K562 (cell line): ENCODE data around the gene TVP23A. TPM values are rescaled to one million over a fixed set of nuclear protein-coding genes. Genes with fewer than 3 reads are reported as not detected.

Experiments used
- ADNP ChIP-seq: fragments of 200-800 bp; sonication (Bioruptor generic); IDR thresholded peaks from 2 replicates; pipeline ENCODE4 v1.6.1; 2016; ENCODE audit warnings: missing genetic modification characterization, missing compliant biosample characterization
- BMI1 ChIP-seq: fragments of 150-350 bp; IDR thresholded peaks from 2 replicates; pipeline ENCODE4 v1.6.1; 2014; ENCODE audit warnings: low read length
- CEBPG ChIP-seq, 3 experiments: fragments of 200-800 bp in 1 of 3; sonication (Bioruptor generic) in 1 of 3; sonication (generic) in 1 of 3; formaldehyde crosslinking in 1 of 3; IDR thresholded peaks in 2 of 3; conservative IDR thresholded peaks in 1 of 3; 2 replicates each; pipeline versions ENCODE4 v1.6.1 to v1.8.0; 2016 to 2022; ENCODE audit warnings: missing compliant biosample characterization in 2 of 3, missing genetic modification characterization in 2 of 3, mild to moderate bottlenecking in 1 of 3, missing genetic modification reagents in 1 of 3
- DEAF1 ChIP-seq: fragments of 450-650 bp; formaldehyde crosslinking; IDR thresholded peaks from 2 replicates; pipeline ENCODE4 v1.4.0; 2020; ENCODE audit warnings: mild to moderate bottlenecking, moderate library complexity
- E2F5 ChIP-seq: sonication (generic); formaldehyde crosslinking; IDR thresholded peaks from 2 replicates; pipeline ENCODE4 v1.8.0; 2022; ENCODE audit warnings: mild to moderate bottlenecking, missing genetic modification reagents
- E2F6 ChIP-seq, 2 experiments: IDR thresholded peaks; 2 replicates each; pipeline ENCODE4 v1.6.1; 2011; ENCODE audit warnings: borderline replicate concordance in 1 of 2, control low read depth in 1 of 2, low read depth in 1 of 2, low read length in 1 of 2, mild to moderate bottlenecking in 1 of 2, mixed read lengths in 1 of 2, moderate library complexity in 1 of 2; ENCODE audit not compliant: insufficient read depth in 1 of 2, insufficient read length in 1 of 2, poor library complexity in 1 of 2, severe bottlenecking in 1 of 2; ENCODE audit errors: extremely low read depth in 1 of 2
- EGR1 ChIP-seq: fragments of 450-650 bp; conservative IDR thresholded peaks from 2 replicates; pipeline ENCODE4 v1.6.1; 2017; ENCODE audit warnings: mild to moderate bottlenecking
- FOXM1 ChIP-seq, 2 experiments: fragments of 450-650 bp in 1 of 2; sonication (generic) in 1 of 2; formaldehyde crosslinking in 1 of 2; IDR thresholded peaks; 2 replicates each; pipeline versions ENCODE4 v1.6.1 to v1.9.0; 2017 to 2022; ENCODE audit warnings: low read depth in 2 of 2, mild to moderate bottlenecking in 2 of 2, missing genetic modification reagents in 1 of 2, moderate library complexity in 1 of 2
- HDGF ChIP-seq: fragments of 450-650 bp; IDR thresholded peaks from 2 replicates; pipeline ENCODE4 v1.6.1; 2016
- IRF9 ChIP-seq: fragments of 450-650 bp; IDR thresholded peaks from 2 replicates; pipeline ENCODE4 v1.6.1; 2016; ENCODE audit warnings: missing biosample characterization, missing genetic modification characterization
- KHSRP ChIP-seq: fragments of 450-650 bp; IDR thresholded peaks from 2 replicates; pipeline ENCODE4 v1.6.1; 2017
- KLF10 ChIP-seq: fragments of 250-450 bp; sonication (Bioruptor Pico); IDR thresholded peaks from 2 replicates; pipeline ENCODE4 v1.6.1; 2021; ENCODE audit warnings: matching md5 sums
- NELFE ChIP-seq: IDR thresholded peaks from 2 replicates; pipeline ENCODE4 v1.6.1; 2011; ENCODE audit warnings: mild to moderate bottlenecking; ENCODE audit not compliant: insufficient read depth, insufficient read length
- NONO ChIP-seq, 2 experiments: fragments of 200-400 bp in 1 of 2; fragments of 450-650 bp in 1 of 2; formaldehyde crosslinking in 1 of 2; IDR thresholded peaks; 2 replicates each; pipeline ENCODE4 v1.6.1; 2017; ENCODE audit warnings: low read depth in 2 of 2, mild to moderate bottlenecking in 2 of 2, moderate library complexity in 2 of 2, low read length in 1 of 2
- NUFIP1 ChIP-seq: fragments of 450-650 bp; IDR thresholded peaks from 2 replicates; pipeline ENCODE4 v1.6.1; 2018; ENCODE audit not compliant: partially characterized antibody
- RFX1 ChIP-seq: fragments of 450-650 bp; IDR thresholded peaks from 2 replicates; pipeline ENCODE4 v1.6.1; 2016; ENCODE audit warnings: mild to moderate bottlenecking, moderate library complexity
- ZKSCAN1 ChIP-seq: fragments of 150-350 bp; IDR thresholded peaks from 2 replicates; pipeline ENCODE4 v1.6.1; 2016; ENCODE audit warnings: low read depth, low read length
- ZNF175 ChIP-seq: fragments of 200-800 bp; sonication (Bioruptor generic); IDR thresholded peaks from 2 replicates; pipeline ENCODE4 v1.6.1; 2016; ENCODE audit warnings: low read depth, mild to moderate bottlenecking, missing genetic modification characterization, missing compliant biosample characterization
- ZNF316 ChIP-seq: fragments of 450-650 bp; IDR thresholded peaks from 2 replicates; pipeline ENCODE4 v1.6.1; 2016
- ZNF408 ChIP-seq: fragments of 250-450 bp; sonication (Bioruptor Pico); IDR thresholded peaks from 2 replicates; pipeline ENCODE4 v1.4.0; 2020; ENCODE audit warnings: low read depth, mild to moderate bottlenecking, moderate library complexity
- ZNF57 ChIP-seq: fragments of 450-650 bp; formaldehyde crosslinking; IDR thresholded peaks from 2 replicates; pipeline ENCODE4 v1.4.0; 2020; ENCODE audit warnings: mild to moderate bottlenecking, moderate library complexity
- polyA plus RNA-seq, 8 experiments: library from polyadenylated mRNA; depleted of rRNA in 4 of 8; stranded (reverse) in 5 of 8; unstranded in 3 of 8; fragments of >200 nt; fragmentation: Nextera tagmentation in 2 of 8; fragmentation: Illumina TruSeq in 1 of 8; extraction: Ambion mirVana in 2 of 8; extraction: Trizol in 1 of 8; gene quantifications; 2 replicates each; pipeline versions ENCODE4 v1.2.1 to v1.2.3, GENCODE V29; 2011 to 2014; ENCODE audit warnings: inconsistent platforms in 1 of 8, missing spikeins in 1 of 8
- total RNA-seq, 7 experiments: library from RNA; depleted of rRNA in 6 of 7; stranded (reverse); fragments of >200 nt in 6 of 7; fragmentation: Illumina TruSeq in 2 of 7; extraction: Trizol in 2 of 7; gene quantifications; 2 replicates each; pipeline versions ENCODE4 v1.2.1 to v1.2.3, GENCODE V29; 2011 to 2021; ENCODE audit warnings: low replicate concordance in 1 of 7
- TF ChIP-seq, protein P1 (sequence below): fragments of 250-450 bp; sonication (Bioruptor Pico); IDR thresholded peaks from 2 replicates; pipeline ENCODE4 v1.4.0; 2020; ENCODE audit warnings: mild to moderate bottlenecking, moderate library complexity

TVP23A gene
- total and polyA plus RNA-seq, 9 of the 15 experiments (the other 6 are each of a cell fraction or from before 2014, with no cell fraction given), result 0.04 to 0.77 (median 0.10) TPM; not detected in 3

GRCh38 chr16:10743610-10744369 lies 74.8 kb downstream of the TVP23A start, which contains the start of gene NUBP1 (continued):
- peak; percentile 77 for TF ChIP-seq EGR1
- TF ChIP-seq ADNP (tag), result no peak
- no peak for TF ChIP-seq ZNF408 (CRISPR knock-in tag)
- TF ChIP-seq ZNF175 (CRISPR knock-in tag), result no peak
- TF ChIP-seq CEBPG (CRISPR knock-in tag; IDR thresholded peaks at IDR 0.05), result no peak
- no peak for TF ChIP-seq CEBPG (tag; conservative IDR thresholded peaks at IDR 0.05 in 1 of 2, IDR thresholded peaks at IDR 0.05 in 1 of 2)
- TF ChIP-seq KHSRP, result no peak
- TF ChIP-seq KLF10 (CRISPR knock-in tag), result no peak
- TF ChIP-seq, protein P1, sequence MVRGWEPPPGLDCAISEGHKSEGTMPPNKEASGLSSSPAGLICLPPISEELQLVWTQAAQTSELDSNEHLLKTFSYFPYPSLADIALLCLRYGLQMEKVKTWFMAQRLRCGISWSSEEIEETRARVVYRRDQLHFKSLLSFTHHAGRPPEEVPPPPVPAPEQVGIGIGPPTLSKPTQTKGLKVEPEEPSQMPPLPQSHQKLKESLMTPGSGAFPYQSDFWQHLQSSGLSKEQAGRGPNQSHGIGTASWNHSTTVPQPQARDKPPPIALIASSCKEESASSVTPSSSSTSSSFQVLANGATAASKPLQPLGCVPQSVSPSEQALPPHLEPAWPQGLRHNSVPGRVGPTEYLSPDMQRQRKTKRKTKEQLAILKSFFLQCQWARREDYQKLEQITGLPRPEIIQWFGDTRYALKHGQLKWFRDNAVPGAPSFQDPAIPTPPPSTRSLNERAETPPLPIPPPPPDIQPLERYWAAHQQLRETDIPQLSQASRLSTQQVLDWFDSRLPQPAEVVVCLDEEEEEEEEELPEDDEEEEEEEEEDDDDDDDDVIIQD (CRISPR knock-in tag), result 0 out of 2 replicates have a peak, but pooled peaks have one; percentile 74
- TF ChIP-seq E2F5 (CRISPR knock-in tag), result no peak
- no peak for TF ChIP-seq NELFE
- no peak for TF ChIP-seq RFX1
- no peak for TF ChIP-seq NONO (IDR thresholded peaks at IDR 0.05; ENCODE audit: low read depth in 2 of 2, low read length in 1 of 2)
- no peak for TF ChIP-seq BMI1
- TF ChIP-seq ZNF316, result peak; percentile 57
- no peak for TF ChIP-seq ZNF57 (CRISPR knock-in tag)
- peak; percentile 92 to 94 for TF ChIP-seq E2F6 (IDR thresholded peaks at IDR 0.05; ENCODE audit: borderline replicate concordance in 1 of 2, extremely low read depth in 1 of 2, insufficient read depth in 1 of 2, insufficient read length in 1 of 2, low read depth in 1 of 2, low read length in 1 of 2, poor library complexity in 1 of 2, severe bottlenecking in 1 of 2)
- 0 out of 2 replicates have a peak, but pooled peaks have one; percentile 35 for TF ChIP-seq DEAF1
- TF ChIP-seq FOXM1 (IDR thresholded peaks at IDR 0.05; ENCODE audit: low read depth), result no peak
- TF ChIP-seq FOXM1 (CRISPR knock-in tag; IDR thresholded peaks at IDR 0.05; ENCODE audit: low read depth), result no peak
- TF ChIP-seq ZKSCAN1, result 0 out of 2 replicates have a peak, but pooled peaks have one; percentile 29
- no peak for TF ChIP-seq IRF9
- no peak for TF ChIP-seq HDGF
- no peak for TF ChIP-seq NUFIP1
